Neural cell (in vitro differentiated cells): Measurements from ENCODE around the gene EML5.

Experiments used
- CTCF ChIP-seq: fragments of 450-650 bp; IDR thresholded peaks from 2 replicates; pipeline ENCODE4 v1.5.1; 2014; ENCODE audit warnings: antibody characterized with exemption, mild to moderate bottlenecking, moderate library complexity; ENCODE audit not compliant: poor library complexity, severe bottlenecking
- POLR2AphosphoS5 ChIP-seq: IDR thresholded peaks from 2 replicates; pipeline ENCODE4 v1.6.1; 2012
- SMC3 ChIP-seq: fragments of 450-650 bp; conservative IDR thresholded peaks from 2 replicates; pipeline ENCODE4 v1.6.1; 2014; ENCODE audit warnings: antibody characterized with exemption, mild to moderate bottlenecking, moderate library complexity; ENCODE audit not compliant: poor library complexity

GRCh38 chr14:88838015-88838414, 45.3 kb upstream of the EML5 start:
- TF ChIP-seq CTCF (no peak), SMC3 (no peak), POLR2AphosphoS5 (no peak)
